HepG2 (cell line): Measurements from ENCODE around the gene NUDT2. TPM values are rescaled to one million over a fixed set of nuclear protein-coding genes. Genes with fewer than 3 reads are reported as not detected.

Source experiments
- CTCF ChIP-seq: sonication (generic); formaldehyde crosslinking; IDR thresholded peaks from 2 replicates; pipeline ENCODE4 v1.5.0; 2020; ENCODE audit warnings: mild to moderate bottlenecking, missing genetic modification reagents, moderate library complexity
- HNF1A ChIP-seq, 2 experiments: sonication (generic) in 1 of 2; formaldehyde crosslinking in 1 of 2; IDR thresholded peaks; 2 replicates each; pipeline versions ENCODE4 v1.4.0 to v1.6.1; 2016 to 2020; ENCODE audit warnings: borderline replicate concordance in 1 of 2, low read depth in 1 of 2, mild to moderate bottlenecking in 1 of 2, missing genetic modification reagents in 1 of 2
- KDM1A ChIP-seq: IDR thresholded peaks from 2 replicates; pipeline ENCODE4 v1.6.1; 2016; ENCODE audit warnings: missing compliant biosample characterization
- PRDM4 ChIP-seq: sonication (generic); formaldehyde crosslinking; IDR thresholded peaks from 2 replicates; pipeline ENCODE4 v1.9.0; 2021; ENCODE audit warnings: missing genetic modification reagents, borderline replicate concordance
- PREB ChIP-seq: sonication (generic); formaldehyde crosslinking; IDR thresholded peaks from 2 replicates; pipeline ENCODE4 v1.4.0; 2020; ENCODE audit warnings: missing genetic modification reagents
- RFX5 ChIP-seq: IDR thresholded peaks from 2 replicates; pipeline ENCODE4 v1.6.1; 2011; ENCODE audit warnings: low read depth, low read length, improper control_type of control experiment
- ZEB1 ChIP-seq: IDR thresholded peaks from 2 replicates; pipeline ENCODE4 v1.6.1; 2012; ENCODE audit warnings: mild to moderate bottlenecking, low read depth, inconsistent platforms; ENCODE audit not compliant: insufficient replicate concordance
- ZNF24 ChIP-seq: fragments of 450-650 bp; IDR thresholded peaks from 2 replicates; pipeline ENCODE4 v1.6.1; 2017; ENCODE audit warnings: antibody characterized with exemption, mild to moderate bottlenecking
- ZNF646 ChIP-seq: sonication (generic); formaldehyde crosslinking; IDR thresholded peaks from 2 replicates; pipeline ENCODE4 v1.9.0; 2021; ENCODE audit warnings: mild to moderate bottlenecking, missing genetic modification reagents
- ZNF790 ChIP-seq: sonication (generic); formaldehyde crosslinking; IDR thresholded peaks from 2 replicates; pipeline ENCODE4 v1.8.0; 2022; ENCODE audit warnings: missing genetic modification reagents, mild to moderate bottlenecking, borderline replicate concordance
- ZNF891 ChIP-seq: sonication (generic); formaldehyde crosslinking; IDR thresholded peaks from 2 replicates; pipeline ENCODE4 v1.5.0; 2020; ENCODE audit warnings: mild to moderate bottlenecking, missing genetic modification reagents
- polyA plus RNA-seq, 8 experiments: library from polyadenylated mRNA; depleted of rRNA in 3 of 8; stranded (reverse) in 7 of 8; unstranded in 1 of 8; fragments of >200 nt; fragmentation: Illumina TruSeq in 4 of 8; extraction: Trizol in 4 of 8; gene quantifications; 2 replicates each; pipeline versions ENCODE4 v1.2.1 to v1.2.3, GENCODE V29; 2011 to 2016; ENCODE audit warnings: low read depth in 4 of 8, missing spikeins in 1 of 8, mixed read lengths in 1 of 8; ENCODE audit not compliant: insufficient read depth in 1 of 8
- total RNA-seq, 5 experiments: library from RNA; depleted of rRNA; stranded (reverse); fragments of >200 nt; fragmentation: Illumina TruSeq; extraction: Trizol; gene quantifications; 2 replicates each; pipeline ENCODE4 v1.2.3, GENCODE V29; 2016; ENCODE audit warnings: low read depth in 1 of 5

Gene NUDT2
- total and polyA plus RNA-seq, 2 of the 13 experiments (the other 11 are each of a cell fraction or from before 2014, with no cell fraction given): 19.9 to 24.6 TPM

- no peak for TF ChIP-seq RFX5
- TF ChIP-seq ZNF646 (CRISPR knock-in tag): no peak
- no peak for TF ChIP-seq PRDM4 (CRISPR knock-in tag)
- no peak for TF ChIP-seq PREB
- TF ChIP-seq ZNF790 (CRISPR knock-in tag): no peak
- no peak for TF ChIP-seq ZNF24
- TF ChIP-seq HNF1A (IDR thresholded peaks at IDR 0.05; ENCODE audit: low read depth): no peak
- no peak for TF ChIP-seq HNF1A (CRISPR knock-in tag; IDR thresholded peaks at IDR 0.05; ENCODE audit: borderline replicate concordance)
- peak; percentile 100 for TF ChIP-seq CTCF
- no peak; the same call in 1 of the 2 replicates for TF ChIP-seq KDM1A (CRISPR knock-in tag)
- TF ChIP-seq ZNF891: no peak
- no peak for TF ChIP-seq ZEB1
Observed at GRCh38 chr9:34379334-34380033, 50.1 kb downstream of the NUDT2 start (continued).
